ENCODE data around the gene GSE1. TPM values are rescaled to one million over a fixed set of nuclear protein-coding genes. Genes with fewer than 3 reads are reported as not detected.
A peak's percentile ranks its signal among the peaks of the same experiment; 100 is the strongest.

The GSE1 gene
- total and polyA plus RNA-seq, 2 of the 13 experiments (the other 11 are each of a cell fraction or from before 2014, with no cell fraction given): 16.1 to 31.2 TPM

DNA sequence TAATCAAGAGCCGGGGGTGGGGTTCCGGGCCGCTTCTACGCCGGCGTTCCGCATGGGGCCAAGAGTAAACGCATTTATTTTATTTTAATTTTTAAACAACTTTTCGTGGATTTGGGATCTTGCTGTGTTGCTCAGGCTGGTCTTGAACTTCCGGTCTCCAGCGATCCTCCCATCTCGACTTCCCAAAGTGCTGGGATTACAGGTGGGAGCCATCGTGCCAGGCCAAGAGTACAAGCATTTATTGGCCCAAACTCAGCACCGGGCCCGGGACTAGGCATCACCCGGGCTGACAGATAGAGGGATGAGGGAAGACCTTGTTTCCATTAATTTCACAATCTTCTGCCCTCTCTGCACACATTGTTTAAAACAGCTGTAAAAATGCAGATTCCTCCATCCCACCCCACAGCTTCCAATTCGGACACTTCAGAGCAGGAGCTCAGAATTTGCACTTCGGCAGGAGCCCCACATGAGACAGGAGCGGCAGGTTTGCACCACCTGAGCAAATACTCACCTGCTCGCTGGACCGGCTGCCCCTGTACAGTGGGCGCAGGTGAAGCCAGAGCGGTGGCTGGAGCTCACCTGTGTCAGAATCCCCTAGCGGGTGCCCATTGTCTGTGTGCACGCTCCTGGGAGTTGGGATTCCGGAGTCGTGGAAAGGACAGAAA, 76.3 kb downstream of the GSE1 start (continued):
- TF ChIP-seq RARG (CRISPR knock-in tag; IDR thresholded peaks at IDR 0.05; ENCODE audit: low read depth) (no peak), NCOA2 (CRISPR knock-in tag; IDR thresholded peaks at IDR 0.05) (no peak), ARNT2 (CRISPR knock-in tag; IDR thresholded peaks at IDR 0.05; ENCODE audit: low read depth) (no peak), PAF1 (CRISPR knock-in tag; IDR thresholded peaks at IDR 0.05) (no peak), XRCC5 (optimal IDR thresholded peaks at IDR 0.05; ENCODE audit: low read length) (peak; percentile 11), ZNF33B (CRISPR knock-in tag; IDR thresholded peaks at IDR 0.05) (no peak), BHLHE40 (IDR thresholded peaks at IDR 0.05; ENCODE audit: low read length) (no peak), FOSL2 (CRISPR knock-in tag; IDR thresholded peaks at IDR 0.05) (no peak), REL (CRISPR knock-in tag; conservative IDR thresholded peaks at IDR 0.05) (no peak), ZNF205 (CRISPR knock-in tag; IDR thresholded peaks at IDR 0.05) (0 out of 2 replicates have a peak, but pooled peaks have one; percentile 8), CEBPB (IDR thresholded peaks at IDR 0.05; ENCODE audit: borderline replicate concordance, low read depth, low read length) (peak; percentile 40; the same call in 1 of the 2 replicates), ZNF430 (CRISPR knock-in tag; IDR thresholded peaks at IDR 0.05) (no peak), SALL2 (CRISPR knock-in tag; IDR thresholded peaks at IDR 0.05) (no peak), SNAPC2 (CRISPR knock-in tag; IDR thresholded peaks at IDR 0.05) (no peak), ZNF121 (CRISPR knock-in tag; IDR thresholded peaks at IDR 0.05) (peak; percentile 88), ZFYVE20 (CRISPR knock-in tag; IDR thresholded peaks at IDR 0.05; ENCODE audit: borderline replicate concordance, low read depth) (no peak)
- TF ChIP-seq, protein P1, sequence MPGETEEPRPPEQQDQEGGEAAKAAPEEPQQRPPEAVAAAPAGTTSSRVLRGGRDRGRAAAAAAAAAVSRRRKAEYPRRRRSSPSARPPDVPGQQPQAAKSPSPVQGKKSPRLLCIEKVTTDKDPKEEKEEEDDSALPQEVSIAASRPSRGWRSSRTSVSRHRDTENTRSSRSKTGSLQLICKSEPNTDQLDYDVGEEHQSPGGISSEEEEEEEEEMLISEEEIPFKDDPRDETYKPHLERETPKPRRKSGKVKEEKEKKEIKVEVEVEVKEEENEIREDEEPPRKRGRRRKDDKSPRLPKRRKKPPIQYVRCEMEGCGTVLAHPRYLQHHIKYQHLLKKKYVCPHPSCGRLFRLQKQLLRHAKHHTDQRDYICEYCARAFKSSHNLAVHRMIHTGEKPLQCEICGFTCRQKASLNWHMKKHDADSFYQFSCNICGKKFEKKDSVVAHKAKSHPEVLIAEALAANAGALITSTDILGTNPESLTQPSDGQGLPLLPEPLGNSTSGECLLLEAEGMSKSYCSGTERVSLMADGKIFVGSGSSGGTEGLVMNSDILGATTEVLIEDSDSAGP (CRISPR knock-in tag; IDR thresholded peaks at IDR 0.05; ENCODE audit: borderline replicate concordance): peak; percentile 3; the same call in 1 of the 2 replicates
- TF ChIP-seq, protein P2, sequence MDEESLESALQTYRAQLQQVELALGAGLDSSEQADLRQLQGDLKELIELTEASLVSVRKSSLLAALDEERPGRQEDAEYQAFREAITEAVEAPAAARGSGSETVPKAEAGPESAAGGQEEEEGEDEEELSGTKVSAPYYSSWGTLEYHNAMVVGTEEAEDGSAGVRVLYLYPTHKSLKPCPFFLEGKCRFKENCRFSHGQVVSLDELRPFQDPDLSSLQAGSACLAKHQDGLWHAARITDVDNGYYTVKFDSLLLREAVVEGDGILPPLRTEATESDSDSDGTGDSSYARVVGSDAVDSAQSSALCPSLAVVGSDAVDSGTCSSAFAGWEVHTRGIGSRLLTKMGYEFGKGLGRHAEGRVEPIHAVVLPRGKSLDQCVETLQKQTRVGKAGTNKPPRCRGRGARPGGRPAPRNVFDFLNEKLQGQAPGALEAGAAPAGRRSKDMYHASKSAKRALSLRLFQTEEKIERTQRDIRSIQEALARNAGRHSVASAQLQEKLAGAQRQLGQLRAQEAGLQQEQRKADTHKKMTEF (CRISPR knock-in tag; IDR thresholded peaks at IDR 0.05): peak; percentile 3; the same call in 1 of the 2 replicates
- TF ChIP-seq, protein P3, sequence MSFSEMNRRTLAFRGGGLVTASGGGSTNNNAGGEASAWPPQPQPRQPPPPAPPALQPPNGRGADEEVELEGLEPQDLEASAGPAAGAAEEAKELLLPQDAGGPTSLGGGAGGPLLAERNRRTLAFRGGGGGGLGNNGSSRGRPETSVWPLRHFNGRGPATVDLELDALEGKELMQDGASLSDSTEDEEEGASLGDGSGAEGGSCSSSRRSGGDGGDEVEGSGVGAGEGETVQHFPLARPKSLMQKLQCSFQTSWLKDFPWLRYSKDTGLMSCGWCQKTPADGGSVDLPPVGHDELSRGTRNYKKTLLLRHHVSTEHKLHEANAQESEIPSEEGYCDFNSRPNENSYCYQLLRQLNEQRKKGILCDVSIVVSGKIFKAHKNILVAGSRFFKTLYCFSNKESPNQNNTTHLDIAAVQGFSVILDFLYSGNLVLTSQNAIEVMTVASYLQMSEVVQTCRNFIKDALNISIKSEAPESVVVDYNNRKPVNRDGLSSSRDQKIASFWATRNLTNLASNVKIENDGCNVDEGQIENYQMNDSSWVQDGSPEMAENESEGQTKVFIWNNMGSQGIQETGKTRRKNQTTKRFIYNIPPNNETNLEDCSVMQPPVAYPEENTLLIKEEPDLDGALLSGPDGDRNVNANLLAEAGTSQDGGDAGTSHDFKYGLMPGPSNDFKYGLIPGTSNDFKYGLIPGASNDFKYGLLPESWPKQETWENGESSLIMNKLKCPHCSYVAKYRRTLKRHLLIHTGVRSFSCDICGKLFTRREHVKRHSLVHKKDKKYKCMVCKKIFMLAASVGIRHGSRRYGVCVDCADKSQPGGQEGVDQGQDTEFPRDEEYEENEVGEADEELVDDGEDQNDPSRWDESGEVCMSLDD (CRISPR knock-in tag; IDR thresholded peaks at IDR 0.05; ENCODE audit: borderline replicate concordance): no peak
- TF ChIP-seq, protein P4, sequence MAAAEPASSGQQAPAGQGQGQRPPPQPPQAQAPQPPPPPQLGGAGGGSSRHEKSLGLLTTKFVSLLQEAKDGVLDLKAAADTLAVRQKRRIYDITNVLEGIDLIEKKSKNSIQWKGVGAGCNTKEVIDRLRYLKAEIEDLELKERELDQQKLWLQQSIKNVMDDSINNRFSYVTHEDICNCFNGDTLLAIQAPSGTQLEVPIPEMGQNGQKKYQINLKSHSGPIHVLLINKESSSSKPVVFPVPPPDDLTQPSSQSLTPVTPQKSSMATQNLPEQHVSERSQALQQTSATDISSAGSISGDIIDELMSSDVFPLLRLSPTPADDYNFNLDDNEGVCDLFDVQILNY (CRISPR knock-in tag; conservative IDR thresholded peaks at IDR 0.05): no peak
- TF ChIP-seq, protein P5, sequence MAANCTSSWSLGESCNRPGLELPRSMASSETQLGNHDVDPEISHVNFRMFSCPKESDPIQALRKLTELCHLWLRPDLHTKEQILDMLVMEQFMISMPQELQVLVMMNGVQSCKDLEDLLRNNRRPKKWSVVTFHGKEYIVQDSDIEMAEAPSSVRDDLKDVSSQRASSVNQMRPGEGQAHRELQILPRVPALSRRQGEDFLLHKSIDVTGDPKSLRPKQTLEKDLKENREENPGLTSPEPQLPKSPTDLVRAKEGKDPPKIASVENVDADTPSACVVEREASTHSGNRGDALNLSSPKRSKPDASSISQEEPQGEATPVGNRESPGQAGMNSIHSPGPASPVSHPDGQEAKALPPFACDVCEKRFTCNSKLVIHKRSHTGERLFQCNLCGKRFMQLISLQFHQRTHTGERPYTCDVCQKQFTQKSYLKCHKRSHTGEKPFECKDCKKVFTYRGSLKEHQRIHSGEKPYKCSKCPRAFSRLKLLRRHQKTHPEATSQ (CRISPR knock-in tag; IDR thresholded peaks at IDR 0.05; ENCODE audit: borderline replicate concordance): 0 out of 2 replicates have a peak, but pooled peaks have one; percentile 37
